Activated CD8-positive, alpha-beta T cell treated with anti-CD3 and anti-CD28 coated beads for 36 hours (primary cell): Measurements from ENCODE around the gene CELSR1. TPM values are rescaled to one million over a fixed set of nuclear protein-coding genes. Genes with fewer than 3 reads are reported as not detected.

Source experiments
- ATAC-seq: fragments of 200-7000 bp; cut with Tn5 transposase; one replicate; pipeline ENCODE4 v1.10.0; 2021; ENCODE audit warnings: mild to moderate bottlenecking, moderate library complexity
- CTCF ChIA-PET: fragments of 350-600 bp; sonication (Branson Sonifier 250); formaldehyde crosslinking; loops from one replicate; lab custom pipeline; 2021; ENCODE audit warnings: antibody characterized with exemption; lab: Charles Lee
- POLR2A ChIA-PET: fragments of 350-600 bp; sonication (Branson Sonifier 250); formaldehyde crosslinking; loops from one replicate; lab custom pipeline; 2021; ENCODE audit warnings: antibody characterized with exemption; lab: Charles Lee
- DNase-seq: peaks from one replicate; pipeline ENCODE4 v3.0.0-alpha.2; 2020
- H3K27ac Mint-ChIP-seq: one replicate; pipeline ENCODE4 v1.8.0; 2021; ENCODE audit warnings: mild to moderate bottlenecking, mixed read lengths
- H3K27me3 Mint-ChIP-seq: one replicate; pipeline ENCODE4 v1.8.0; 2021; ENCODE audit warnings: mixed read lengths
- H3K36me3 Mint-ChIP-seq: one replicate; pipeline ENCODE4 v1.8.0; 2021; ENCODE audit warnings: low read depth, mixed read lengths
- H3K4me1 Mint-ChIP-seq: one replicate; pipeline ENCODE4 v1.8.0; 2021; ENCODE audit warnings: low read depth, mixed read lengths
- H3K4me3 Mint-ChIP-seq: one replicate; pipeline ENCODE4 v1.8.0; 2021; ENCODE audit warnings: mild to moderate bottlenecking, moderate library complexity, mixed read lengths
- H3K9me3 Mint-ChIP-seq: one replicate; pipeline ENCODE4 v1.8.0; 2021; ENCODE audit warnings: mixed read lengths
- CTCF ChIP-seq: fragments of 200-600 bp; IDR thresholded peaks from one replicate; pipeline ENCODE4 v1.8.0; 2022; ENCODE audit warnings: antibody characterized with exemption, mild to moderate bottlenecking
- intact Hi-C: fragments of 100-400 bp; cut with micrococcal nuclease; formaldehyde crosslinking; loops from one replicate; pipeline ENCODE4 v1.10.0; 2022
- total RNA-seq, 2 experiments: library from RNA; stranded (reverse); gene quantifications; one replicate each; pipeline ENCODE4 v1.2.3, GENCODE V29; 2021

Gene CELSR1
- total RNA-seq, 2 experiments from 2014 or later, result 0.25 to 0.36 TPM

- Mint-ChIP-seq H3K9me3 (no peaks in the 10 kb centered on the region), H3K27ac (no peak overlapping the region), H3K36me3 (no peaks in the 10 kb centered on the region), H3K4me1 (no peaks in the 10 kb centered on the region), H3K4me3 (no peak overlapping the region), H3K27me3 (no peaks in the 10 kb centered on the region)
- TF ChIP-seq CTCF, result no peak
- DNase-seq, result no peak
- intact Hi-C loops, result no loop called here
- no peak for ATAC-seq
- POLR2A ChIA-PET, result interaction anchor here (1.0 kb wide), 1 partner anchor 11 kb away, joined by 3 read pairs; no protein-coding TSS in a partner anchor
- CTCF ChIA-PET, result no interaction called here
These were observed 117.5 kb downstream of the CELSR1 start for GRCh38 chr22:46419754-46420571.

GRCh38 chr22:46418827-46419226, 118.6 kb downstream of the CELSR1 start:
- Mint-ChIP-seq H3K4me3 (no peak overlapping the region), H3K4me1 (no peaks in the 10 kb centered on the region), H3K36me3 (no peaks in the 10 kb centered on the region), H3K27ac (no peak overlapping the region), H3K27me3 (no peaks in the 10 kb centered on the region), H3K9me3 (no peaks in the 10 kb centered on the region)
- no peak for ATAC-seq
- CTCF ChIA-PET, result no interaction called here
- no peak for TF ChIP-seq CTCF
- intact Hi-C loops, result no loop called here
- DNase-seq, result no peak
- POLR2A ChIA-PET, result interaction anchor here (1.0 kb wide), 1 partner anchor 13 kb away, joined by 3 read pairs; no protein-coding TSS in a partner anchor

- Mint-ChIP-seq H3K9me3 (no peaks in the 10 kb centered on the region), H3K27me3 (no peaks in the 10 kb centered on the region), H3K4me1 (no peaks in the 10 kb centered on the region), H3K4me3 (no peak overlapping the region), H3K27ac (no peak overlapping the region), H3K36me3 (no peaks in the 10 kb centered on the region)
- no peak for ATAC-seq
- TF ChIP-seq CTCF, result no peak
- intact Hi-C loops, result no loop called here
- ChIA-PET CTCF (no interaction called here), POLR2A (no interaction called here)
- DNase-seq, result no peak
These were observed 119.7 kb downstream of the CELSR1 start for GRCh38 chr22:46417769-46418168.

- intact Hi-C loops, result no loop called here
- ATAC-seq (no peak), DNase-seq (no peak)
- ChIA-PET POLR2A (no interaction called here), CTCF (no interaction called here)
- no peaks in the 10 kb centered on the region for H3K27me3 Mint-ChIP-seq
- H3K27ac Mint-ChIP-seq, result no peak overlapping the region
- H3K4me1 Mint-ChIP-seq, result no peaks in the 10 kb centered on the region
- H3K36me3 Mint-ChIP-seq, result no peaks in the 10 kb centered on the region
- no peak overlapping the region for H3K4me3 Mint-ChIP-seq
- no peak for TF ChIP-seq CTCF
- no peaks in the 10 kb centered on the region for H3K9me3 Mint-ChIP-seq
These were observed 120.4 kb downstream of the CELSR1 start for GRCh38 chr22:46416891-46417580.

- Mint-ChIP-seq H3K9me3 (no peaks in the 10 kb centered on the region), H3K27me3 (no peaks in the 10 kb centered on the region), H3K36me3 (no peaks in the 10 kb centered on the region), H3K4me1 (no peaks in the 10 kb centered on the region), H3K4me3 (no peak overlapping the region), H3K27ac (no peak overlapping the region)
- ATAC-seq (no peak), DNase-seq (no peak)
- CTCF ChIA-PET, result no interaction called here
- intact Hi-C loops, result no loop called here
- no peak for TF ChIP-seq CTCF
- POLR2A ChIA-PET, result no interaction called here
These were observed 120.9 kb downstream of the CELSR1 start for GRCh38 chr22:46416520-46416871.
